Measurements from ENCODE around the gene KCNQ1OT1. TPM values are rescaled to one million over a fixed set of nuclear protein-coding genes. Genes with fewer than 3 reads are reported as not detected.

The KCNQ1OT1 gene
- total RNA-seq, 1 experiment from 2014 or later, result 0.36 TPM

DNA sequence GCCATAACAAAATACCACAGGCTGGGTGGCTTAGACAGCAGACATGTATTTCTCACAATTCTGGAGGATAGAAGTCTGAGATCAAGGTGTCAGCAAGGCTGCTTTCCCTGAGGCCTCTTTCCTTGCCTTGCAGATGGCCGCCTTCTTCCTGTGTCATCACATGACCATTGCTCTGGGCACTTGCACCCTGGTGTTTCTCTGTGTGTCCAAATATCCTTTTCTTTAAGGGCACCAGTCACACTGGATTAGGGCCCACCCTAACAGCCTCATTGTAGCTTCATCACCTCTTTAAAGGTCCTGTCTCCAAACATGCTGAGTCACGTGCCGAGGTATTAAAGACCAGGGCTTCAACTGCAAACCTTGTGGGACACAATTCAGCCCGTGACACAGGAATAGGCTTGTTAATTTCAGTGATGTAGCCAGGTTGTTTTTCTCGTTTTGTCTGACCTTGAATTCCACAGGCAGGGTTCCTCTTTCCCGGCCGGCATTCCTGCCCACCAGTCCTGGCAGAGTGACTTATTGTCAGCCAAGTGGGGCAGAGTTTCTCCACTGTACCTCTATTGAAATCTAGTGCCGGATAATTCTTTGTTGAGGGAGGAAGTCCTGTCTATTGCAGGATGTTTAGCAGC lies 100.1 kb downstream of the KCNQ1OT1 start:
- no peak for DNase-seq (ENCODE audit: low read depth)

DNA sequence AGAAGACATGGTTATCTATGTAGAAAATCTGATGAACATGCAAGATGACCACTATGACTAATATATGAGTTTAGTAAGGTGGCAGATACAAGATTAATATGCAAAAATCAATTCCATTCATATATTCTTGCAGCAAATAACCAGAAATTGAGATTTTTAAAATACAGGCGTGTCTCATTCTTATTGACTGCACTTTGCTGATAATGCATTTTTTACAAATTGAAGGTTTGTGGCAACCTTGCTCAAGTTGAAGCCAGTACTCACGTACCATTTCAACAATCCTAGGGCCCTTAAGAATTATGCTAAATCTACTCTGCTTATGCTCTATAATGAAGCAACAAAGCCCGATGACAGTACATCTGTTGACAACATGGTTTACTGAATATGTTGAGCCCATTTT lies 104.6 kb downstream of the KCNQ1OT1 start:
- no peak for DNase-seq (ENCODE audit: low read depth)

DNA sequence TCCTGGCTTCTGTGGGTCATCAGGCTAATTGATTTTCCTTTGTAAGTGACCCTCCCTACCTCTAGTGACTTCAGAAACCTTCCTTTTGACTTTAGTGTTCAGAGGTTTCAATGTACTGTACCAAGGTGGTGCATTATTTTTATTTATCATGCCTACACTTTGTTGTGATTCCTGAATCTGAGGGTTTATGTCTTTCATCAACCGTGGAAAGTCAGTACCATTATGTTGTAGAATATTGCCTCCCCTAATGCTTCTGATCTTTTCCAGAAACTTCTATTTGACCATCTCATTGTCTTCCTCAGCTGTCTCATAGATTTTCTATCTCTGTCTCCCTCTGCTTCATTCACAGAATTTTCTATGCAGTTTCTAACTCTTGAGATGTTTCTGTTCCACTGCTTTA lies 105.5 kb downstream of the KCNQ1OT1 start:
- DNase-seq (ENCODE audit: low read depth), result no peak

DNA sequence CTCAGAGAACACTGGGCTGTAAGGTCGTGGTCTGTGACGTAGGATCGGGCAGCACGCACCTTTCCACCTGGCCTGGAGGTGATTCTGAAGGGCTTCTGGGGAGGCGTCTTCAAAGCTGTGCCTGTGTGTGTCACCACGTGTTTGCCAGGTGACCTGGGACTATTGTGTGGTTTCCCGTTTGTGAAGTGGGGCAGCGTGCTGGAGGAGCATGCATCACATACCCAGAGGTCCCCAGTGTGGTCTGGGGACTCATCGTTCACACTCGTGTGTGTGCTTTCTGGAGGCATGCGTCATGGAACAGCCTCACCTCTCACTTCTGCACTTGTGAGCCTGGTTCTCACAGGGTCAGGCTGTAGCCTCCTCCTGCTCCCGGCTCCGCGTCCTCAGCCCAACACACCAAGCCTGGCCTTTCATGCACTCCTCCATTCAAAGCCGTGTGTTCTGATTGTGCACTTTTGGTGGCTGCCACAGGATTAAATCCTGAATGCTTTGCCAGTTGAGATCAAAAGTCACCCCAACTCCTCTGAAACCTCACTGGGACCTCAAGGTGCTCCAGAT lies 106.3 kb downstream of the KCNQ1OT1 start:
- no peak for DNase-seq (ENCODE audit: low read depth)

DNA sequence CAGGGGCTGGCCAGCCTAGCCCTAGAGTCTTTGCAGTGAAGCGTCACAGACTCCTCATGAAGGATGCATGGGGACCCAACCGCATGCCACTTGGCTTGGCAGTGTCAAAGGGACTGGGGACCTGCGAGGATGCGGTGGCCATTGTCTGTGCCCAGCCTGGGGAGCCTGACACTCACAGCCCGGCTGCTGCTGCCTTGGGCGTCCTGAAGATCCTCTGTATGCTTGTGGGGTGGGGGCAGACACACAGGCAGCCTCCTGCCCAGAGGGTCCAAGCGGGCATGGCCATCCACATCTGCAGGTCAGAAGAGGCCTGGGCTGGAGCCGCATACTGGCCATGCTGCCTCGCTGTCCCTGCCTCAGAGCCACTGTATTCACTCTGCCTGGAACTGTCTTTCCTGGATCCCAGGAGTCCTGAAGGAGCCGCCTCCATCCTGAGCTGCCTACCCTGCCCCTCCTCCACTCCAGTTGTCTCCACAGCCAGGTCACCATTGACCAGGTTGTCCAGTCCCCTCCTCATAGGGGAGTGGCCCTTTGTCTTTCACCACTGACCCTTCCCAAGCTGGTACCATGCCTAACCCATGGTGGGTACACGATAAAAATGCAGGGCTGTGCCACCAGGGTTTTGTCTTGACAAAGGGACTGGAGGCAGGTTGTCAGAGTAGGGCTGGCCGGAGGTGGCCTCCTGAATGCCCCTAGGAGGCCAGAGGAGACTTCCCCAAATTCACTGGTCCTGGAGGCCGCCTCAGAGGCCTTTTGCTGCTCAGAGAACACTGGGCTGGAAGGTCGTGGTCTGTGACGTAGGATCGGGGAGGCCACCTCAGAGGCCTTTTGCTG lies 107.0 kb downstream of the KCNQ1OT1 start:
- no peak for DNase-seq (ENCODE audit: low read depth)

DNA sequence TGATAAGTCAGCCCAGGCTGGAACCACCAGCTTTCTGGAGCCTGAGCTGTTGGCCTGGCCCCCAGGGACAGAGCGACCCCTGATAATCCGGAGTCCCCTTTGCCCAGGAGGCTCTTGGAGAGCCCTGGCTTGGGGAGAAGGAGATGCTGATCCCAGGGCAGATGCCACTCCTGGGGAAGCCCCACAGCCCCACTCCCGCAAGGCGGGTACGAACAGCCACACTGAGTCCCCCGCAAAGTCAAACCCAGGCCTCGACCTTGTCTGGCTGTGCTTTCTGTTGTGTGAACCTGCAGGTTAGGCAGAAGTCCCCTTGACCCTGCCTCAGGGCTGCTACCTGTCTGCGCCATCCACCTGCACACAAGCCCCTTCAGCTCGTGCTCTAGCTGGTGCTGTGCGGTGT lies 108.0 kb downstream of the KCNQ1OT1 start:
- no peak for DNase-seq (ENCODE audit: low read depth)

DNA sequence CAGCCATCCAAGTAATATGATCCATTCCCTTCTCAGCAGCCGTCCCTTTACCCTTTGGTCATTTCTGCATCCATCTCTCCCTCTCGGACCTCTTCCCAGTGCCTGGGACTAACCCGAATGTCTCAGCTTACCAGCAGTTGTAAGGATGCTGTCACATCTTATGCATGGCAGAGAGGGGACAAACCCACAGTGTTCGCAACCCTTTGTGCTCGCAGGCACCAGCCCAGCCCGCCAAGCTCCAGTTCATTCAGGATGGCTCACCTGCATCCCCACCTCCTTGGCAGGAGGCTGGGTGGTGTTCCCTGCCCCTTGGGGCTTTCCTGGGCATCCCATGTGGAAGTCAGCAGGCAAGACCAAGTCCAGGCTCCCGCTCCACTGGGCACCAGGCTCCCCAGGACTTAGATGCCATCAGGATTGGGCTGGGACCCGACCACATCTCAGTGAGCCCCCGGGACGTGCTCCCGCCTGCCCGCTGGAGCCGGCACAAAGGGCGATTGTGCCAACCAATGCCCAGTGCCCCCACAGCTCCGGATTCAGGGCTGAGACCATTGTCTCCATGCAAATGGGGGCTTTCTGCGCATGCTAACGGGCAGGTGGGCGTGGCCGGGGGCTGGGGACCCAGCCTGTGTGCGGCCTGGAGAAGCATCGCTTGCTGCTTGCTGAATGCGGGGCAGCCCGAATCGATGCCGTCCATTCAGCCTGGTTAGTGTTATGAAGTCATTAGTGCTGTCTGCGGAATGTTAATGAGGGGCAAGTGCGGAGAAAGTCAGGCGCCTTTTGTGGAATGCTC lies 108.6 kb downstream of the KCNQ1OT1 start:
- no peak for DNase-seq (ENCODE audit: low read depth)

DNA sequence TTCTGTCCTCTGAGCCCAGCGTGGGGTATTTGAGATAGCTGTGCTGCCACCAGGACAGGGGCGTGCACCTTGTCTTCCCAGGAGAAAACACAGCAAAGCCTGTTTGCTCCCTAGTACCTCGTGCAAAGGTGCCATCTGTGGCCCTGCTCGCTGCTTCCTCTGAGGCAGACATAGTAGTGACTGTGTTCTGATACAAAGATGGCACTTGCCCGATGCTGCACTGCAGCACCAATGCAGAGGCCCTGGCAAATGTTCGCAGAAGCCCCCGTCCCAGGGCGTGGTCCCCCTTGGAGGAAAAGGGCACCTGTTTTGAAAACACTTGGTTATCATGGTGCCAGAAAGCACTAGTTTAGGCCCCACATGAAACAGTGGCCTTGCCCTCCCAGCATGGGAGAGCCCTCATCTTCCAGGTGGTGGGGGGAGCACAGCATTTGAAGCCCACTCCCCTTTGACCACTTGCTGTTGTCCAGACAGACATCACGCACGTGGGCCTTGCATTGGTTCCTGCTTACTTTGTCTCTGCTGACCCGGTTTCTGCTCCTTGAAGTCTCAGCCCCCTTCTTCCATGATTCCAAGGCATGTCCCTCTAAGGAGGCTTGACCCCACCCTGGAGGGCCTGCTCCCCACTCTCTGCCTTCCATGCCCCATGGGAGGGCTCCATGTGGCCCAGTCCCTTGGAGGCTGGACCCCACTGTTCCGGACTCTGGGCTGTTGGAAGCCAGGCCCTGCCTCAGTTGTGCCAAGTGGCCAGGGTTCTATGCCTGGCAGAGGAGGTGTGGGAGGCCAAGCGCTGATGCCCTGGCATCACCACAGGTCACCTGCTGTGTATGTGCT lies 109.4 kb downstream of the KCNQ1OT1 start:
- DNase-seq (ENCODE audit: low read depth), result no peak

DNA sequence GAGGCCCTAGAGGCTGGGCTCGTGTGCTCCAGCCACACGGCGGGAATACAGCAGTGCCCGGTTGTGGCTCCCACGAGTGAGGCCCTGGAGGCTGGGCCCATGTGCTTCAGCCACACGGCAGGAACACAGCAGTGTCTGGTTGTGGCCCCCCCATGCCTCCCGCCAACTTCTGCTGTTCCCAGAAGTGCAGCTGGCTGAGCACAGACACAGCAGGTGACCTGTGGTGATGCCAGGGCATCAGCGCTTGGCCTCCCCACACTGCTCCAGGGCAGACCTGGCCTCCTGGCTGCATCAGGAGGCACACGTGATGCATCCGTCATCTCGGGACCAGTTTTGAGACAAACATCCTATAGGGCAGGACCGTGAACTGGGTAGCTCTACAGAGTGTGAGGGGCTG lies 110.3 kb downstream of the KCNQ1OT1 start:
- no peak for DNase-seq (ENCODE audit: low read depth)

DNA sequence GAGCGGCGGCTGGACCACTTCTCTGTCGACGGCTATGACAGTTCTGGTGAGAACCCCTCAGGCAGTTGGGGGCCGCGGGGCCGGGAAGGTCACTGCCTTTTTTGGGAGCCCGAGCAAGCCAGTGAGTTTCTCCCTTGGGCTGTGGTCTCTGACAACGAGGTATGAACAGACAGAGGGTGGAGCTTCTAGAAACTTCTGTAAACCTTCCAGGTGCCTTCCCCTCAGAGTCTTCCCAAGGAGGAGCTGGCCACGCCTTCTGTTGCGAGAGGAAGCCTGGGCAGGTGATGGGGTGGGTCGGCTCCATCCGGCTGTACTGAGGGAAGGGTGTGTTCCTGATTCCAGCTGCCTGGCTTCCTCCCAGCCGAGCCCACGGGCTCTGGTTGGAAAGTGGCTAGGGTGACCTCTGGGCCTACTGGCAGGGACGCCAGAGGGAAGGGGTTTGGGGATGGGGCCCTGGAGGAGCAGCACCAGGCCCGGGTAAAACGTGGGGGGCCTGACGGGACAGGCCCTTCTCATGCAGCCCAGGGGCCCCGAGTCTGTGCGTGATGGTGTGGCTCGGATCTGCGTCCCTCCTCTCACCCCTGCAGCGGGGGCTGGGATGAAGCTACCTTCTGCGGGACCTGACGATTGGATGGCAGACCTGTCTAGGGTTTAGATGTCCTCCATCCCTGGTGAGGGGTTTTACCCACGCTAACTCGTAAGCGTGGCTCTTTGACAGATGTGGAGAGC lies 110.8 kb downstream of the KCNQ1OT1 start:
- no peak for DNase-seq (ENCODE audit: low read depth)

DNA sequence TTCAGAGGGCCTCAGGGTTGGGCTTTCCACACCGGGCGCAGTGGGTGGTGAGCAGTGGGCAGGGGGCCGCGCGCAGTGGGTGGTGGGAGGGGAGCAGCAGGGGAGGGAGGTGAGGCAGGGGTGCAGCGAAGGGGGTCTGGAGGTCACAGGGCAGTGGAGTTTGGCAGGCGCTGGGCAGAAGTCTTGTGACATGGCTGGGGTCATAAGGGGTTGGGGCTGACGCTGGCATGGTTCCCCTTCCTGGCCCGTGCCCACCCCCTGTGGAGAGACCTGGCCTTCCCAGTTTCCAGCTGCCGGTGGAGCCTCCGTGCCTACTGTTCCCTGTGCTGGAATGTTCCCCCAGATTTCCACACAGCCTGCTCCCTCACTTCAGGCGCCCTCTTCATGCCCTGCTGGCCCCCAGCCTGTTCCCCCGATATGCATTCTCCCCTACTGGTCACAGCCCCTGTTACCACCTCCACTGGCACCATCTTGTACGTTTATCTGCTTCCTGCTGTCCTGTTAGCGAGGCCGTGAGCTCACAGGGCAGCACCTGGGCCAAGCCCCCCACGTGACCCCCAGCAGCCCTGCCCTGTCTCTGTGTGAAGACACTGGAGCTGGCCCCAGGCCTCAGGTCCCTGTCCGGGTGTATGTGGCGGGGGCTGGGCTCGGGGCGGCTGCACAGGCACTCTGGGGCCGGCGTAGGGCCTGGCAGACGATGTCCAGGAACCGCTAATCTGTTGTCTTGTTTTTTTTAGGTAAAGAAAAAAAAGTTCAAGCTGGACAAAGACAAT lies 111.6 kb downstream of the KCNQ1OT1 start:
- no peak for DNase-seq (ENCODE audit: low read depth)

DNA sequence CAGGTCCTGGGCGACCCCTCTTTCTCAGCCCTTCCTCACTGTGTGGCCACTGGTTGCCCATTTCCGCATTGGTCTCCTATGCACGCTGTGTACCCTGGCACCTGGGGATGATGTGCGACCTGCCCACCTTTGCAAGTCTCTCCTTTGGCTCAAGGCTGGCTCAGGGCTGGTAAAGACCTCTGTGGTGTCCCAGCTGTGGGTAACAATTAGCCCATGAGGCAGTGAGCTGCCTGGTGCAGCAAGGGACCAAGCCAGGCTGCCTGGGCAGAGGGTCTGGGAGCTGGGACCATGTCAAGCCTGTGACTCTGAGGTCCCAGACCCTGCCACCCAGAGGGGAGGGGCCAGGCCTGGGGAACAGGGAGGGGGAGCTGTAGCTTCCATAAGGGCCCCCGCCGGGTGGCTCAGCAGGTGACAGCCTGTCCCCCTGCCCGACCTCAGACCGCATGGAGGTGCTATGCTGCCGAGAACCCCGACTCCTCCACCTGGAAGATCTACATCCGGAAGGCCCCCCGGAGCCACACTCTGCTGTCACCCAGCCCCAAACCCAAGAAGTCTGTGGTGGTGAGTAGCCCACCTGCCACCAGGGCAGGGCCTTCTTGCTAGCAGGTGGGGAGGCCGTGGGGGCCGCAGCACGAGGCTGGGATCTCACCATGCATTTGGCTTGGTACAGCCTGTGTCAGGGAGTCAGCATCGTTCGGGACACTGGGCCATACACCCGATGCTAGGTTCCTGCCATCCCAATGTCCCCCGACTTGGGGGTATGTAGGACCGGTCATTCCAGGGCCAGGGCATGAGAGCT lies 112.5 kb downstream of the KCNQ1OT1 start:
- no peak for DNase-seq (ENCODE audit: low read depth)

DNA sequence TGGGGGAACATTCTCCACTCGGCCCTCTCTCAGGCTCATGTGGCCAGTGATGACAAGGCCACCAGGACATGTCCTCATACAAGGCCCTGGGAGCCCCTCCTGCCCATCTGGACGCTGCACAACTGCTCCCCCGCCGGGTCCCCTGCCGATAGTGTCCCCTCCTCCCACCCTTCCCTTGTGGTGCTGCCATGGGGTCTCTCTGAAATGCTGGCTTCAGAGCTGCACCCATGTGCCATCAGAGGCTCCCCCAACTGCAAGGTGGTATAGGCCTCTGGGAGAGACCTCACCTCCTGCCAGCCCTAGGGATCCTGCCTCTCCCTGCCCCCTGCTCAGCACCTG lies 113.0 kb downstream of the KCNQ1OT1 start:
- DNase-seq (ENCODE audit: low read depth), result no peak

DNA sequence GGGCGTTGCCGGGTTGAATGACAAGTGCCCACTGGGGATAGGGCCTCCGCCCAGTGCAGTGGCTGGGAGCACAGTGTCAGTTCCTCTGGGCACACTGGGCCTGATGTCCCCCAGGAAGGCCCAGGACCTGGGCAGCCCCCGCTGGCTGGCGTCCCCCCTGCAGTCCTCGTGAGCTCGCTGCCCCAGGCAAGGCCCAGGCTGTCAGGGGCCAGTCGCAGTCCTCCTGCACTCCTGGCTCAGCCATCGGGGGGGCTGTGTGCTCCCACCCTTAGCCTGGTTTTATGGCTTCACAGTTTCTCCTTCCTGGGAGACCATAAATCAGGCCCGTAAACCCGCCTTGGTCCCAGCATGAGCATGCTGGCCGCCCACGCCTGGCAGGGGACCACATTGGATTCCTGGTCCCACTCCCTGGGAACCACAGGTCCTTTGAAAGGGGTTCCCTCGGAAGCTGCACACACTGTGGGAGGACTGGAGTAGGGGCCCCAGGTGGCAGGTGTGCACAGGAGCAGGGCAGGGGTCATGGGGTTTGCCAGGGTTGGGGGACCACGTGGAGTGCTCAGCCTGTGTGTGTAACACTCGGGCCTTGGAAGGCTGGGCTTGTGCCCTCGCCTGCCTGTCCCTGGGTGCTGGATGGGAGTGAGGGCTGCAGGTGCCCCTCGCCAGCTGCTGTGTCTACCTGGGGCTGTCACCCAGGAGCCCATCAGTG lies 113.6 kb downstream of the KCNQ1OT1 start:
- DNase-seq (ENCODE audit: low read depth), result no peak

DNA sequence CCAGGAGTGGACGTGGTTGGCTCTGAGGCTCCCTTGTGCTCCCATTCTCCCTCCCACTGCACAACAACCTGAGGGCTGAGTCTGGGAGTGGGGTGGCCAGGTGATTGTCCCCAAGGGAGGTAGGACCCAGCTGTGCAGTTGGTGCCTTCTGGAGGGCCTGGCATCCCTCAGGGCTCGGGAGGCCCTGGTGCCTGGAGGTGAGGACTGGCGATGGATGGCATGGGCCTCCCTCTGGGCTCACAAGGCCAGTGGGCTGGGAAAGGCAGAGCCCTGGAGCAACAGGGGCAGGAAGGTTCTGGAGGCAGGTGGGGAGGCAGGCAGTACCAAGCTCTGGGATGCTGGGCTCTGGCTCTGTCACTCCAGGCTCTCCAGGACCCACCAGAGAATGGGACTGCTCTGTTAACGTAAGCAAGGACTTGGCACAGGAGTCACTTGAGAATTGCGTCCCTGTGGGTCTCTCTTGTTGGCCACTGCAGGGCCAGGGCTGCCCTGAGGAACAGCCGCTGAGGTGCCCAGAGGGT lies 114.2 kb downstream of the KCNQ1OT1 start:
- DNase-seq (ENCODE audit: low read depth), result no peak

DNA sequence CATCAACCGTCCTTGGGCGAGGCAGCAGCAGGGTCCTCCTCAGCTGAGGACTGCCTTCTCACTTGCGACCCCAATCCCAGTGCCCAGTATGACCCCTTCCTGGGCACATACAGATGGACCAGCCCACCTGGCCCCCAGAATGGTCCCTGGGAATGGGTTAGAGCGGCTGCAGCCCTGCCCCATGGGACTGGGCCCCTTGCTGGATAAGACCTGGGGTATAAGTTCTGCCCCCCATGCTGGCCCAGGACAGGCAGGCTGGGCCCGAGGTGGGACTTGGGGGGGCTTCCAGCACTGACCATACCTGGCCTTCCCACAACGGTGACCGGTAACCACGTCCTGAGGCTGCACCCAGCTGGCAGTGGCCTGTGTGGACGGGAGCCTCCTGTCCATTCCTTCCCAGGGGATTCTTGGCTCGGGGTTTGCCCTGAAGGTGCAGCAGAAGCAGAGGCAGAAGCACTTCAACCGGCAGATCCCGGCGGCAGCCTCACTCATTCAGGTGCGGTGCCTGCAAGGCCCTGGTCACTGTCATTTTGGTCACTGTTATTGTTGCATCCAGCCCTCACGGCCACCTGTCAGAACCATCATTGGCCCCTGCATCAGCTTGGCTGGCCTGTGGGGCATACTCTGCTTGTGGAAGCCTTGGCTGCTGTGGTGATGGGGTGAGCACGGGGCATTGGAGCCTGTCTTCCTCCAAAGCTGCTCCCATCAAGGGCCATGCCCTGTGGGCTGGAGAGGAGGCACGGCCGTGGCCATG lies 114.8 kb downstream of the KCNQ1OT1 start:
- DNase-seq (ENCODE audit: low read depth), result no peak

DNA sequence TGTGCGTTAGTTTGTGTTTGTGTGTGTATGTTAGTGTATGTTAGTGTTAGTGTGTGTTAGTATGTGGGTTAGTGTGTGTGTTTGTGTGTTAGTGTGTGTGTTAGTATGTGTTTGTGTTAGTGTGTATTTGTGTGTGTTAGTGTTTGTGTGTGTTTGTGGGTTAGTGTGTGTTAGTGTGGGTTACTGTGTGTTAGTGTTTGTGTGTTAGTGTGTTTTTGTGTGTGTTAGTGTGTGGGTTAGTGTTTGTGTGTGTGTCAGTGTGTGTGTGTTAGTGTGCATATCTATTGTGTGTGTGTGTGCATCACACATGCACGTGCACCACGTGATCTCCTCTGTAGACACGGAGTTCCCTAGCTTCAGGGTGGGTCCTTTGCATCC lies 115.4 kb downstream of the KCNQ1OT1 start:
- DNase-seq (ENCODE audit: low read depth), result no peak

DNA sequence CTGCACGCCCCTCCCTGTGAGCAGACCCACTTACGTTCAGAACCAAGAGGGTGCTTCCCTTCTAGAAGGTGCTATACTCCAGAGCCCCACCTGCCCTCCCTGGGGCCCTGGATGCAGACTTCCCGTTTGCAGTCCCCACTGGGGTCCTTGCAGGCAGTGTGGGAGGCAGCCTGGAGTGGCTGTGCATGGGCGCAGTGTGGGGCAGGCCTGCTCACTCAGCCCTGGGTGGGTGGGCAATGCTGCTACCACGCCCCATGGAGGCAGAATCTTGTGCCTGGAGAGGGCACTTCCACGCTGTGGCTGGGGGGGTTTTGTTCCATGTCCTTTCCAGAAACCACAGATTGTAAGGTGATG lies 116.2 kb downstream of the KCNQ1OT1 start:
- no peak for DNase-seq (ENCODE audit: low read depth)
